HCT116 (cell line): ENCODE data around the gene ZFYVE27.

ENCODE experiments used
- CBX3 ChIP-seq: IDR thresholded peaks from 2 replicates; pipeline ENCODE4 v1.6.1; 2012; ENCODE audit warnings: low read depth
- EZH2 ChIP-seq: fragments of 200-600 bp; sonication (generic); IDR thresholded peaks from 2 replicates; pipeline ENCODE4 v1.6.1; 2017; ENCODE audit warnings: antibody characterized with exemption, mixed run types
- EZH2phosphoT487 ChIP-seq: fragments of 200-600 bp; IDR thresholded peaks from 2 replicates; pipeline ENCODE4 v1.6.1; 2018; ENCODE audit warnings: antibody characterized with exemption, borderline replicate concordance
- FOSL1 ChIP-seq: IDR thresholded peaks from 2 replicates; pipeline ENCODE4 v1.6.1; 2012; ENCODE audit warnings: low read depth
- JUND ChIP-seq: IDR thresholded peaks from 2 replicates; pipeline ENCODE4 v1.6.1; 2012
- POLR2A ChIP-seq: IDR thresholded peaks from 2 replicates; pipeline ENCODE4 v1.7.0; 2011; ENCODE audit warnings: borderline replicate concordance; ENCODE audit not compliant: insufficient read depth, insufficient read length; ENCODE audit errors: extremely low read depth
- POLR2AphosphoS5 ChIP-seq: IDR thresholded peaks from 2 replicates; pipeline ENCODE4 v1.6.1; 2011; ENCODE audit warnings: mild to moderate bottlenecking, low read depth, low read length, moderate library complexity
- SIN3A ChIP-seq: IDR thresholded peaks from 2 replicates; pipeline ENCODE4 v1.6.1; 2012; ENCODE audit warnings: low read depth
- SRF ChIP-seq: IDR thresholded peaks from 2 replicates; pipeline ENCODE4 v1.6.1; 2012; ENCODE audit warnings: low read depth
- TCF7L2 ChIP-seq: IDR thresholded peaks from 2 replicates; pipeline ENCODE4 v1.7.0; 2011; ENCODE audit warnings: borderline replicate concordance, inconsistent platforms; ENCODE audit not compliant: insufficient read depth, insufficient read length; ENCODE audit errors: extremely low read depth
- ZFX ChIP-seq: fragments of 450-650 bp; IDR thresholded peaks from 2 replicates; pipeline ENCODE4 v1.6.1; 2017
- ZNF274 ChIP-seq: fragments of 200-500 bp; sonication (Bioruptor generic); IDR thresholded peaks from 2 replicates; pipeline ENCODE4 v1.6.1; 2014; ENCODE audit warnings: mild to moderate bottlenecking, low read depth, low read length, inconsistent platforms
- TF ChIP-seq, protein P1 (sequence below), 3 experiments: fragments of 200-600 bp in 1 of 3; sonication (generic) in 1 of 3; IDR thresholded peaks in 2 of 3; conservative IDR thresholded peaks in 1 of 3; 2 replicates each; pipeline ENCODE4 v1.5.1; 2012 to 2017; ENCODE audit warnings: low read depth in 2 of 3, low read length in 2 of 3, antibody characterized with exemption in 1 of 3, borderline replicate concordance in 1 of 3, control low read depth in 1 of 3, mild to moderate bottlenecking in 1 of 3, mixed read lengths in 1 of 3, mixed run types in 1 of 3, moderate library complexity in 1 of 3; ENCODE audit not compliant: insufficient read depth in 1 of 3

GRCh38 chr10:97762056-97762455 lies 25.1 kb downstream of the ZFYVE27 start:
- TF ChIP-seq, protein P1, sequence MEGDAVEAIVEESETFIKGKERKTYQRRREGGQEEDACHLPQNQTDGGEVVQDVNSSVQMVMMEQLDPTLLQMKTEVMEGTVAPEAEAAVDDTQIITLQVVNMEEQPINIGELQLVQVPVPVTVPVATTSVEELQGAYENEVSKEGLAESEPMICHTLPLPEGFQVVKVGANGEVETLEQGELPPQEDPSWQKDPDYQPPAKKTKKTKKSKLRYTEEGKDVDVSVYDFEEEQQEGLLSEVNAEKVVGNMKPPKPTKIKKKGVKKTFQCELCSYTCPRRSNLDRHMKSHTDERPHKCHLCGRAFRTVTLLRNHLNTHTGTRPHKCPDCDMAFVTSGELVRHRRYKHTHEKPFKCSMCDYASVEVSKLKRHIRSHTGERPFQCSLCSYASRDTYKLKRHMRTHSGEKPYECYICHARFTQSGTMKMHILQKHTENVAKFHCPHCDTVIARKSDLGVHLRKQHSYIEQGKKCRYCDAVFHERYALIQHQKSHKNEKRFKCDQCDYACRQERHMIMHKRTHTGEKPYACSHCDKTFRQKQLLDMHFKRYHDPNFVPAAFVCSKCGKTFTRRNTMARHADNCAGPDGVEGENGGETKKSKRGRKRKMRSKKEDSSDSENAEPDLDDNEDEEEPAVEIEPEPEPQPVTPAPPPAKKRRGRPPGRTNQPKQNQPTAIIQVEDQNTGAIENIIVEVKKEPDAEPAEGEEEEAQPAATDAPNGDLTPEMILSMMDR (IDR thresholded peaks at IDR 0.05 in 2 of 3, conservative IDR thresholded peaks at IDR 0.05 in 1 of 3; ENCODE audit: borderline replicate concordance in 1 of 3, insufficient read depth in 1 of 3, low read depth in 2 of 3, low read length in 2 of 3): no peak
- no peak for TF ChIP-seq SRF
- TF ChIP-seq POLR2A: no peak
- no peak for TF ChIP-seq JUND
- TF ChIP-seq POLR2AphosphoS5: no peak
- TF ChIP-seq ZNF274: no peak
- no peak for TF ChIP-seq EZH2
- TF ChIP-seq ZFX: no peak
- no peak for TF ChIP-seq EZH2phosphoT487
- no peak for TF ChIP-seq TCF7L2
- no peak for TF ChIP-seq FOSL1
- no peak for TF ChIP-seq SIN3A
- TF ChIP-seq CBX3: no peak
